NCI-H1105 treated with DMSO at 0.1 percent for 48 hours (cell line): Measurements from ENCODE around the gene GNLY.
A peak's percentile ranks its signal among the peaks of the same experiment; 100 is the strongest.
"Not testable (repeated sequence)": the region's sequence is repeated elsewhere in the genome, so short reads cannot be mapped to it uniquely, and the experiment has no call there.

ENCODE experiments used
- DNase-seq: peaks from one replicate; lab custom pipeline; 2025; lab: John Stamatoyannopoulos, UW

GNLY gene

DNA sequence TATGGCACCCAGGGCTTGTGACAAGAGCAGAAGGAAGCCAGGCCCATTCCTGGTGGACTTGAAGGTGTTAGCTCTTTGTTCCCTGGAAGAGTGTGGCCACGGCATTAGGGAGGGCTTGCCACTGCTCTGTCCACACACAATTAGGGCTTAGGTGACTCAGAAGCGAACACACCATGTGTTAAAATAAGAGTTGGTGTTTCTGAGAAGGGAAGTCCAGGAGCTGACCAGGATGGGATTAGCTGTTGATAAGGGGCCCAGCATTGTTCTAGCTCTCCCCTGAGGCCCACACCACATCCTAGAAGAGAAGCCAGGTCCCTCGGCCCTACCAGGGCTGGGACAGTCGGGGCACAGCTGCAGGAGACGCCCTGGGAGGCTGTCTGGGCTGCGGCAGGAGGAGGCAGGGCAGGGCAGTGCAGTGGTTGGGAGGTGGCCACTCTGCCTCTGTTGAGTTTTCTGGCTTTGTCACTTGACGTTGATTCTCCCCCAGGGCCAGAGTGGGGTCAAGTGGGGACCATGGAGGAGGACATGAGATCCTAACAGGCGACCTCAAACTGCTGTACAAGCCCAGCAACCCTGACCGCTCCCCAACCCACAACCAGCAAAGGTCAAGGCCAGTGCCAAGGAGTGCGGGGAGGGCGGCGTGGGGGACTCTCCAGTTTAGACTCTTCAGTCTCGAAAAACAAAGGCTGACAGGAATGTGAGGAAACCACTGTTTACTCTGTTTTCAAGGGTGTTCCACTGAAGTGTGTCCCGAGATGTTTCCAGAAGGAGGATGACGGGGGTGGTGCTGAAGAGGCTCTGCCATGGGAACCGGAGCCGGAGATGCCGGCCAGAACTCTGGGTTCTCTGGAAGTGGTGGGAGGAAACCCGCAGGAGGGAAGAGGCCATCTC lies 16.8 kb downstream of the GNLY start:
- no peak for DNase-seq

DNA sequence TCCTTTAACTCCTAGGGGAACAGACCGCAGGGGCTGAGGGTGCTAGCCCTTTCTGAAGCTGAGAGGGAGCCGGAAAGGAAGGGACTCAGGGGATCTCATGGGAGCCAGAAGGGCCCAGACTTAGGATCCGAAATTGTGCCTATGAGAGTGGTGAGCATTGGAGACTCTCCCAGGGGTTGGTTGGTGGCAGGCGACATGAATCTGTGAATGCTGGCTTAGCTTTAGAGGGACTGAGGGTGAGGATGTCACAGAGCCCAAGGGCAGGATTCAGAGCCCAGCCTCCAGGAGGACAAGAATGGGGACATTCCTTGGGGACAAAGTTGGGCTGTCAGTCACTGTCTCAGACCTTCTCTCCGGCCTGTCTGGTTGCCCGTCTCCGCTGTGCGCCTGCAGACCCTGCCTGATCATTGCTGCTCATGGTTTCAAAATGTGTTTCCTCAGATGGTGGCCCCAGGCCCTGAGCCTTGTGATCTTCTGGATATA lies 17.5 kb downstream of the GNLY start:
- DNase-seq, result no peak

DNA sequence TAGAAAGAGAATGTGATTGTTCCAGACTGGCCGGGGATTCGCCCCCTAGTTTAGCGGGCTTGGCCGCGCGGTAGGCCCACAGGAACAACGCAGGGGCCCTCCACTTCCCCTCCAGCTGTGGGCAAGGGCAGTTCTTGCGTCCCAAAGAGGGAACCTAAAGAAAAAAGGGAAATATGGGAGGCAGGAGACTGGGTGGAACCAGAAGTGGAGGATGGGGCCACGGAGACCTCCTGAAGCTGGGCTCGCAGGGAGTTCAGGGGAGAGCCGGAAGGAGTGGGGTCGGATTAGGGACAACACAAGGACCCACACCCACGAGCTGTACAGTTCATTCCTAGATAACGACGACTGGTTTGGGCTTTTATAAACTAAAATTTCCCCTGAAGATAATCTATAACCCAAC lies 18.2 kb downstream of the GNLY start:
- no peak for DNase-seq

DNA sequence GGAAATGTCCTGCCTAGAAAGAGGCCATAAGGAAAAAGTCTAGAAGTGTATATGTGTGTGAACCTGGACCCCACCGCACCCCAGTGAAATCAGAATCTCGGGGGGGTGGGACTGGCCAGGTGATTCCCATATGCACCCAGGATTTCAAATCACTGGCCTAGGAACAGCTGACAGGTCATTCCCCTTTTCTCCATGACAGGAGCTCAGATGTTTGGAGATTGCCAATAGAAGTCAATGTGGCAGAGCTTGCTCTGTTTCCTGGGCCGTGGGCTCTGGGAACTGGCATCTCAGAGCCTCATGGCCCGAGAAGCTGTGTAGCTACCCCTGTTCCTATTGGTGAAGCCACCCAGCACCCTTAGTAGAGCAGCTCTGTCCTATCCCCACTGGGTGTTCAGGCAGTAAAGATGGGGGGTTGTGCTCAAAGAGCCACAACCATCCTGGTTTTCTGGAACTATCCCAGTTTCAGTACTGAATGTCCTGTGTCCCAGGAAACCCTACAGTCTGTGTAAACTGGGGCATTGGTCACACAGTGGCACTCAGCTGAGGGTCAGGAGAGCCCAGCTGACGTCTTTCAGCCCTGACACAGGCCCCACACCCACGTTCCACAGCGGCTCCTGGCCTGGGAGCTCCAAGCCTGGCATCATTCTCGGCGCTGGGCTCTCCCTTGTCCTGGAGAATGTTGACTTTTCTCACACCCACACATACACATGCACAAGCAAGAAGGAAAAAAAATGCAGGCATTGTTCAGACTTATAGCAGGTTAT lies 18.9 kb downstream of the GNLY start:
- no peak for DNase-seq

DNA sequence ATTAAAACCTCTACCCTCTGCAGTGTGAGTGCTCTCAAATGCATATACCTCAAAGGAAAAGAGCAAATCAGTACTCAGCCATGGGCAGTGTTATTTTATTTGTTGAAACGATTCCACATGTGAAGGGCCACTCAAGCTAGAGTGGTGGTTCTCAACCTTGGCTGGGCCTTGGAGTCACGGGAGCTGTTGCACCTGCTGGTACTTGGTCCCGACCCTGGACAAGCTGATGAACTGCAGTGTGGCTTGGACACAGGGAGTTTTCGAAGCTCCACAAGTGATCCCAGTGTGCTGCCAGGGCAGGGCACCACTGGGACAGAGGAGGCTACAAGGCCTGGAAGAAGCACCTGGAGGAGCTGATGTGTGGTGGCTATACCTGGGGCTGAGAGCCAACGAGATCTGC lies 19.7 kb downstream of the GNLY start:
- peak; percentile 52 for DNase-seq

DNA sequence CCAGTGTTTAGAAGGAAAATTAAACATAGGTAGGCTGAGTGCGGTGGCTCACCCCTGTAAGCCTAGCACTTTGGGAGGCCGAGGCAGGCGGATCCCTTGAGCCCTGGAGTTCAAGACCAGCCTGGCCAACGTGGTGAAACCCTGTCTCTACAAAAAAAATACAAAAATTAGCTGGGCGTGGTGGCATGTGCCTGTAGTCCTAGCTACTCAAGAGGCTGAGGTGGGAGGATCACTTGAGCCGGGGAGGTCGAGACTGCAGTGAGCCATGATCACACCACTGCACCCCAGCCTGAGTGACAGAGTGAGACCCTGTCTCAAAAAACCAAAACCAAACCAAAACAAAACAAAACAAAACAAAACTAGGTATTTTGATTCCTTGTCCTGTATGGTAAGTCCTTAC lies 20.3 kb downstream of the GNLY start:
- DNase-seq, result not testable (repeated sequence)

DNA sequence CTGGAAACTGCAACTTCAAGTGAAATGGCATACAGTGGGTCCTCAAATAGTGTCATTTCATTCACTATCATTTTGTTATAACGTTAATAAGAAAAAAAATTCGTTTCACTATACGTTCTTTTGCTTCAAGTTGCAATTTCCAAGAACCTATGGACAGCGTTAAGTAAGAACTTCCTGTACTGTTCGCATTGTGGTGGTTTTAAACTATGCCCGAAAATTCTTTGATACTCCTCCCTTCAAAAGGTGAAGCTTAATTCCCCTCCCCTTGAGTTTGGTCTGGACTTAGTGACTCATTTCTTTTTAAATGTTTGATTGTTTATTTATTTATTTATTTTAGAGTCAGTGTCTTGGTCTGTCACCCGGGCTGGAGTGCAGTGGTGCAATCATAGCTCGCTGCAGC lies 20.7 kb downstream of the GNLY start:
- no peak for DNase-seq

DNA sequence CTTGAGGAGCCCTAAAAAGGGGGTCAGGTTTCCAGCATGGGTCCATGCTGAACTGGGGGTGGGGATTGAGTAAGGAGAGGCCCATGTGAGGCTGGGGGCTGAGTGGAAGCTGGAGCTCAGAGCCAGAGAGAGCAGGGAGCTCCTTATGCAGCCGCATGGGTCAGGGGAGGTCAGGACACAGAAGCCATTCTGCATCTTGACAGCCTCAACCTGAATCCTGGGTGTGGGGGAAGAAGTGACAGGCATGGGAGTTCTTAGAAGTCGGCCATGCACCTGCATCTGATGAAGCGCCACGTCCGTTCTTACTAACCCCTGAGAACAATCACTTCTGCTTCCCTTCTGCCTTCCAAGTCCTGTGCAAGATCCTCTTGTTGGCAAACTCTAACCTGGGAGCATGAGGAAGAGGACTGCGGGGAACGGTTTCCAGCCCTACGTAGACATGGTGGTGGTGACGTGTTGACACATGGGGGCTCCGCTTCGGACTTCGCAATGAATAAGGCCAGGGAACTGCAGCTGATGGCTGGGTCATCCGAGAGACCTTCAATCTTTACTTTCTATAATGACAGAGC lies 22.3 kb downstream of the GNLY start:
- no peak for DNase-seq

DNA sequence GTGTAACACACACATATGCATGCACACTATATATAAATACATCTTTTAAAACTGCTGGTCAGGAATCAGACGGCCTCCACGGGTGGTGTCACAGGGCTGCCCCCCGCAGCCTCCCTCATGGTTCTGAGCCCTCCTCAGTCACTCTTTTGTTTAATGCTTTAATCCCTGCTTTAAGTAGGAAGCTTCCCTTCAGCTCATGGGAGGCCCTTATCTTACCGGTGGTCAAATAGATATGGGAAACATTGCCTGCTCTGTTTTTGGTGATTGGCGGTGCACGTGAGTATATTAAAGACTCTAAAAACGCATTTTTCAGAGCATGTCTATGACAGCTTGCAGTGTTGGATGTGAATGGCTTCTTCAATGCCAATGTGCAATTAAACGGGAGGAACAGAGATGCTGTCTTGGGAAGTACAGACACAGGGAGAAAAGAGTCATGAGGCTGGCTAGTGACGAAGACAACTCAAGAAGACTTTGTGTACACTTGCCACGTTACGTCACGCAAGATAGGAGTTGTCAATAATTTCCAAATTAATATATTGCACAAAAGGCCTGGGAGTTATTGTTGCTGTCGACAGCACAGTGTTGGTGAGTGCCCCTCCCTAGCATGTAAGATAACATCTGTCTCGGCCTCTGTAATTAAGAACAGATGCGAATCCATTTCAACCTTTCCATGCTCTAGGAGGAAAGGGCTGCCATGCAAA lies 23.3 kb downstream of the GNLY start:
- DNase-seq, result no peak

DNA sequence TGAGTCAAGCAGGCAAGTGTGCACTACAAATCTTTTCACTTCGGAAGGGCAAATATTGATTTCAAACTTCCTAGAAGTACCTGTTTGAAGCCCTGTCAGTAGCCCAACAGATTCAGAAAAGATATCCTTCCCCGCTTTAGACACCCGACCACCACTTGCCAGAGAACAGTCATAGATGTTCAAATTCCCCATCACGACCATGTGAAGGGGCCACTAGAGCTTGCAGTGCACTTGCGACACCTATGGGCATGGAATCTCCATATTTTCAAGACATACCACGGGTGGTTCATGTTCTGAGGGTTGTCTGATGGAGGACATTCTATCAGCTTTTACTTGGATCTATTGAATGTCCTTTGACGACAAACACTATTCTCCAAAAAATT lies 23.8 kb downstream of the GNLY start:
- no peak for DNase-seq

DNA sequence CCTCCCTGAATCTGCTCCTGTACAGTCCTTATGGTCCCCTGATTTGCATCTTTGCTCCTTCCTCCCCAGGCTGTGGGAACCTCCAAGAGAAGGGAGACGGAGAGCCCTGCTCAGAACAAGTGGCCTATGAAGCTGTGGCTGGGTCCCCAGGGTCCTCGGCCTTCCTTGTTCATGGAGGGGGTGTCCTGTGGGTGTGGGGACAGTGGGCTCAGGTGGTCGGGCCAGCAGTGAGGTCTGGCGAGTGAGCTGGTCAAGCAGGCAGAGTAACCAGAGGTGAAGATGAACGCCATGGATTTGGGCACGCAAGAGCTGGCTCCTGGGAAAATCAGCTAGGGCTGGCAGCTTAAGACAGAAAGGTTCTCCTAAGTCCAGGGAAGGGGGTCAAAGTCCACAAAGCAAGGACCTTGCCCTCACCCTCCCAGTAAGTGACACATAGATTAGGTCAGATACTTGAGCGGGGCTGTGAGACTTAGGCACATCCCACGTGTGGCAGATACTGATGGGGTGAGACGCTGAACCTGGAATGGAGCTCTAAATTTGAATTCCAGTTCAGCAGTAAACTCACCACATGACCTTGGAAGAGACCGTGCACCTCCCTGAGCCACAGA lies 24.8 kb downstream of the GNLY start:
- no peak for DNase-seq

DNA sequence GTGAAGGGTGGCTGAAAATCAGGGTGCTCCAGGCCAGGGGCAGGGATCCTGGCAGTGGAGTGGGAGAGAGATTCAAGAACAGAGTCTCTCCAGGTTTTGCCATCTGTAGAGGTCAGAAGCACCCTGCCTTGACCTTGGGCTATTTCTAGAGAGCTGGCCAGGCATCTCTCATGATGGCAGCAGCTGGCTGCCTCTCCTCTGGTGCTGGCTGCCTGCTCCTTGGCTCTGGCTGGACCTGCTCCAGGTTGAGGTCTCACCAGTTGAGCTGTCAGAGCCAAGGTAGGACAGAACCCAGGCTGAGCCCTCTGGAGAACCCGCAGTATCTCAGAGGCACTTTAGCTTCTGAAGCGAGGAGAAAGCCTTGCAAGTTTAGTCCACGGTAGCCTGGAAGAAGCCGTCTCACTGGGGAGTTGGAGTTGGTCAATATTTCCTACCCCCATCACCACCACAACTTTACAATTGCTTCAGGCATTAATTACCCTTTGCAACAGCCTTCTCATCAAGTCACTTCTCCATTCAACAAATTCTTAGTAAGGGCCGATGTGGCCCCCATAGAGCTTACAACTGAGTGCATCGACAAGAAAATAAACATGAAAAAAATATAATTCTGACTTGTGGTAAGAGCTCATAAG lies 25.6 kb downstream of the GNLY start:
- no peak for DNase-seq

DNA sequence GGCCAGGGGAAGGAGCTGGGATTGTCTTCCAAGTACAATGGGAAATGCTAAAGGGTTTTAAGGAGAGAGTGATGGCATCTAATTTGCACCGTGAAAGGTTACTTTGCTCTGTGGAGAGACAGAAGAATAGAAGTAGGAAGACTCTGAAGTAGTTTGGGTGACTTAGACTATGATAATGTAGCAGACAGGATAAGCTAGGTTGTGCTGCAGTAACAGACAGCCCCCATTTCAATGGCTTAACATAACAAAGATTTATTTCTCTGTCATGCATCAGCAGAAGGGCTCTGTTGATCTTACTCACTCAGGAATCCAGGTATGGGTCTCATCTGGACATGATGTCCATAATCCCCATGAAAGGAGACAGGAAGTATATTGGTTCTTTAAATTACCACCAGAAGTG lies 26.4 kb downstream of the GNLY start:
- no peak for DNase-seq

DNA sequence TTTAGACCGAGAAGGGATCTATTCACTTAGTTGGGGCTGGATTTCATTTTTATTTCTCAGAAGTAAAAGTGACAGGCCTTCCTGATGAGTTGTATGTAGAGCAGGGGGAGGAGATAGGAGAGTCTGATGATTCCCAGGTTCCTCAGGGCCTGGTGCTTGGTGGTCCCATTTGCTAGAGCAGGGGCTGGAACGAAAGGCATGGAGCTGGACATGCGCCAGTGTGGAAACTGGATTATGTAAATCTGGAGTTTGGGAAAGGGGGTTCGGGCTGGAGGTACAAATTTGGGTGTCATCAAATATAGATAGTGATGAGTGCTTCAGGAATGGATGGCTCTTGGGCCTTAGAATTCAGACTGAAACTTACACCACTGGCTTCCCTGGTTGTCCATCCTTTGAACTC lies 27.5 kb downstream of the GNLY start:
- DNase-seq, result no peak

DNA sequence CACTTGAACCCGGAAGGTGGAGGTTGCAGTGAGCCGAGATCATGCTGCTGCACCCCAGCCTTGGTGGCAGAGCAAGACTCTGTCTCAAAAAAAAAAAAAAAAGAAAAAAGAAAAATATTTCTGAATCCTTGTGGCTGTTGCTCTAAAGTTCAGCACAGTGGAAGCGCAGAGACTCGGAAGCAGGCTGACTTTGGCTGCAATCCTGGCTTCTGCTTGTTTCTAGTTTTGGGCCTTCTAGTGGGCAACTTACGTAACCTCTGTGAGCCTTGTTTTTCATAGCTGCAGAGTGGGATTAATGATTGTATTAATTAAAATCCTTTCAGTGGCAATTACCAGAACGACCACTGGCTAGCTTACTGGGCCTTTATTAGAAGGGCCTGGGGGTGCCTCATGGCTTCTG lies 28.4 kb downstream of the GNLY start:
- no peak for DNase-seq

DNA sequence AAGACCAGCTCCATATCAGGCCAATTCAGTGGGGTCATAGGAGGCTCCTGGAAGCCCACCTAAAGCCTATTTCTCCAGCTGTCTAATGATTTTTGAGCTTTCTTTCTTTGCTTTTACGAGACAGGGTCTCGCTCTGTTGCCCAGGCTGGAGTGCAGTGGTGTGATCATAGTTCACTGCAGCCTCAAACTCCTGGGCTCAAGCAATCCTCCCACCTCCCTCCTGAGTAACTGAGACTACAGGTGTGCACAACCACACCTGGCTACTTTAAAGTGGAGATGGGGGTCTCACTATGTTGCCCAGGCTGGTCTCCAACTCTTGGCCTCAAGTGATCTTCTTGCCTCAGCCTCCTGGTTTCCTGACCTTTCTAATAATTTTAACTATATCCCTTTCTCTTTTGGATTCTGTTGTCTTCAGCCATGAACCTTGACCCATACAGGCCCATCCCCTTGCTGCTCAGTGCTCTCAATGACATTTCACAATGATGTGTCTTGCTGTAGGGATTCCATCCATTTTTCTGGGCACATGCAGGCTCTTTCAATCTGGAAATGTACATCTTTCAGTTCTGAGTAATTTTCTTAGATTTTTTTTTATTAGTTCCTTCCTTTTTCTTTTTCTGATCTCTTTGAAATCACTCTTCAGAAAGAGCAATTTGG lies 29.7 kb downstream of the GNLY start:
- no peak for DNase-seq

DNA sequence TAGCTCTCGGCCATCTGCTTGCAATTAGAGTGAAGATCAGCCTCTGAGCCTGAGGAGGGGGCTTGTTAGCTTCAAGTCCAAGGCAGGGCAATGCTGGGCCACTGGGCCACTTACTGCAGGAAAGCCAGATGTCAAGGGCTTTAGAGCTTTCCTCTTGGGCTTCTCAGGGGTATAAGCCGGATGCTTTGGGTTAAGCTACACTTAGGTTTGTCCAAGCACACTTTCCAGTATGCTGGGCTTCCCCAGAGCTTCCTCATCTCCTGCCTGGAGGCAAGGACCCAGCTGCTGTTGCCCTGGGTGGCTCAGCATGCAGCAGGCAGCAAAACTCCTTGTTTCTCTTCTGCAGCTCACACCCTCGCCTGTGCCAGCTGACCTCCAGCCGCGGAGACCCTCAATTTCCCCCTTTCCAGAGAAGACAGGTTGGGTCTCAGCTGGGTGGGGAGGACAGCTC lies 30.6 kb downstream of the GNLY start:
- no peak for DNase-seq

DNA sequence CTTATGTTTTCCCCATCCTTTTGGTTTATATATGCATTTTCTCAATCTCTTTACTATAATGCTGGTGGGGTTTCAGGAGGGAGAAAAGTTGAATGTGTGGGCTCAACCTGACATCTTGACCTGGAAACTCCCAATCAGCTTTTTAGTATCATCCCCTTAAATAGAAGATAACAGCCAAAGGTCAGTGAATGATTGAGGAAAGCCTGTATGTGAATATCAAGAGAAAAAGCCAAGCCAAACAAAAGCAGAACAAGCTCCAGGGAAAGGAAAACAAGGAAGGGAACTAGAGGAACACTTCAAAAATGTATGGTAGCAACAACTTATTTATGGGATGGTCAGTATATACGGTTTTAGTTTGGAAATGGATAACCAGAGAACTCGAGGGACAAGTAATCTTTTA lies 31.3 kb downstream of the GNLY start:
- DNase-seq, result no peak

DNA sequence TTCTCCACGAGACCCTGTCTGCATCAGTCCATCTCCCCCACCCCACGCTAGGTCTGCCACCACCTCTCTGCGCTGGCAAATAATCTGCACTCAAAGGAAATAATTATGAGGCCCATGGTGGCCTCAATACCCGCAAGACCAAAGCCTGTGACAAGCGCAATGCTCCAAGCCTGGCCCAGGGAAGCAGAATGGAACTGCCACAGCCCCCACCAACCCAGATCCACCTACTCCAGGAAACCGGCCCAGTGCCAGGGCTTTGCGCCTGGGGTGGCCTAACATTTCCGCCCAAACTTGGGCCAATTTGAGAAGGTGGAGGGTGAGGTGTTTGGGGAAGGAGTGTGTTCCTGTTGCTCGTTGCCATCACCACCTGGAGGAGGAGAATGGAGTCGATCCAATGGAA lies 33.6 kb downstream of the GNLY start:
- DNase-seq, result no peak

DNA sequence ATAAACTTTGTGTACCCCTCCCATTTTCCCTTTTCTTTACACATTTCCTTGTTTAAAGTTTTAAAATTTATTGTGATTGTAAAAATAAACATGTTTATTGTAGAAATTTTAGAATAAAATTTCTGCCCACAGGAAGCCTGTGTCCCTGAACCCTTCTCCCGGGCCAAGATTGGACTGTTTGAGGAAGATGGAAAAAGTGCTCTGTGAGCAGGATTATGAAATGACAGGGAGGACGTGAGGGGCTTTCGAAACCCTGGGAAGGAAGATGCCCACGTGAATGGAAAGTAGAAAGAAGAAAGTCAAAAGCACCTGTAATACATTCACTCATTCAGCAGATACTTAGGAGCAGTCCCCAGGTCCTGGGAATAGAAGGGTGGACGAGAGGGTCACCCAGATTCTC lies 34.2 kb downstream of the GNLY start:
- DNase-seq, result no peak
